KMS-11 (cell line): Measurements from ENCODE around the gene CCDC141.

Source experiments
- H2AFZ ChIP-seq: fragments of 200-600 bp; sonication (generic); 2 replicates; pipeline ENCODE4 v1.6.1; 2016; ENCODE audit warnings: antibody characterized with exemption, mixed run types, low read depth
- H3K27ac ChIP-seq: fragments of 200-600 bp; sonication (generic); 2 replicates; pipeline ENCODE4 v1.6.1; 2016; ENCODE audit warnings: mild to moderate bottlenecking, mixed run types
- H3K27me3 ChIP-seq: fragments of 200-600 bp; sonication (generic); 2 replicates; pipeline ENCODE4 v1.6.1; 2017; ENCODE audit warnings: mild to moderate bottlenecking, low read depth, mixed run types, moderate library complexity; ENCODE audit not compliant: insufficient read depth
- H3K36me3 ChIP-seq: fragments of 200-600 bp; sonication (generic); 2 replicates; pipeline ENCODE4 v1.6.1; 2017; ENCODE audit warnings: mild to moderate bottlenecking, mixed run types; ENCODE audit not compliant: insufficient read depth
- H3K4me1 ChIP-seq: fragments of 200-600 bp; sonication (generic); 2 replicates; pipeline ENCODE4 v1.6.1; 2016; ENCODE audit warnings: mild to moderate bottlenecking, low read depth, mixed run types; ENCODE audit not compliant: poor library complexity, severe bottlenecking
- H3K4me2 ChIP-seq: fragments of 200-600 bp; sonication (generic); 2 replicates; pipeline ENCODE4 v1.7.0; 2016; ENCODE audit warnings: mild to moderate bottlenecking, mixed run types
- H3K4me3 ChIP-seq: fragments of 200-600 bp; sonication (generic); IDR thresholded peaks from 2 replicates; pipeline ENCODE4 v1.6.1; 2017; ENCODE audit warnings: low read depth, low read length, mixed read lengths; ENCODE audit not compliant: insufficient read depth
- H3K79me2 ChIP-seq: fragments of 200-600 bp; sonication (generic); 2 replicates; pipeline ENCODE4 v1.6.1; 2016; ENCODE audit warnings: low read depth, mixed run types; ENCODE audit not compliant: insufficient read depth
- H3K9ac ChIP-seq: fragments of 200-600 bp; sonication (generic); 2 replicates; pipeline ENCODE4 v1.6.1; 2016; ENCODE audit warnings: mild to moderate bottlenecking, mixed run types
- H4K20me1 ChIP-seq: fragments of 200-600 bp; sonication (generic); 2 replicates; pipeline ENCODE4 v1.6.1; 2016; ENCODE audit warnings: mild to moderate bottlenecking, mixed run types; ENCODE audit not compliant: insufficient read depth
- CTCF ChIP-seq: fragments of 200-600 bp; sonication (generic); conservative IDR thresholded peaks from 2 replicates; pipeline ENCODE4 v1.6.1; 2017; ENCODE audit warnings: low read depth, mild to moderate bottlenecking, antibody characterized with exemption, low read length, moderate library complexity, mixed read lengths

CCDC141 gene

GRCh38 chr2:178865146-178865936 lies 184.6 kb downstream of the CCDC141 start:
- Histone ChIP-seq H3K4me3 (no peak overlapping the region), H3K4me2 (no peak overlapping the region), H3K4me1 (no peaks in the 10 kb centered on the region), H2AFZ (no peak overlapping the region), H3K79me2 (no peaks in the 10 kb centered on the region), H3K27ac (no peak overlapping the region), H3K36me3 (no peaks in the 10 kb centered on the region), H3K27me3 (no peaks in the 10 kb centered on the region), H4K20me1 (no peaks in the 10 kb centered on the region), H3K9ac (no peak overlapping the region)
- no peak for TF ChIP-seq CTCF

DNA sequence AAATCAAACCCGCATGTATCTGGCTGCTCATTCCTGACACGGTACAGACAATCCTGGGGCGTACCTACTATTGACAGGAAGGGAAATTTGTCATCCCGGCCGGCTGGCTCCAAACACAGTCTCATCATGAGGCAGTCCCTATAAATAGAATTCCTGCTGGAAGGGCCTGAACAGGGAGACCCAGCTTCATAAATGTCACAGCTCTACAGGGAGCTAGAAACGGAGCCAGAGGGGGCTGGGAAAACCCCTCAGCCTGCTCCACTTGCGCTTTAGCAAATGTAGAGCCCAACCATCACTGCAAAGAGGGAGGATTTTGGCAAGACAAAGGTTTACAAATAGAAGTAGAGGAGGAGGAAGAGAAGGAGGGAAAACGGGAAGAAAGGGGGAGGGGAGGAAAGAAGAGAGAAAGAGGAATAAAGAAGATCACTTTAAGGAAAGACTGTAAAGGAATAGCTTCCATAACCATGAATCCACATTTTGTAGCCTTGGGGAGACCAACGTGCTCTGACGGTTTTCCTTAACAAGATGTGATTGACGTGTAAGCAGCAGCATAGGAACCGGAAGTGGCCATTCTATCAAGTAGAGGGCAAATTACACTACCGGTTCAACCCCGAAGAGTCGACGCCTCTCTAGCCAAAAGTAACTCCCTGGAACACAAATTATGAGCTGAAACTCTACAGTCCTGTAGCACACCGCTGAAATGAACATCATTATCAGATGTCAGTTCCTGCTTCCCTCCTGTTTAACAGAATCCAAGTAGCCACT lies 185.9 kb downstream of the CCDC141 start:
- no peak overlapping the region for H3K27ac ChIP-seq
- TF ChIP-seq CTCF: no peak
- H3K4me1 ChIP-seq: no peaks in the 10 kb centered on the region
- H3K36me3 ChIP-seq: no peaks in the 10 kb centered on the region
- no peak overlapping the region for H3K9ac ChIP-seq
- H3K4me3 ChIP-seq: no peak overlapping the region
- H4K20me1 ChIP-seq: no peaks in the 10 kb centered on the region
- no peak overlapping the region for H3K4me2 ChIP-seq
- H3K79me2 ChIP-seq: no peaks in the 10 kb centered on the region
- no peak overlapping the region for H2AFZ ChIP-seq
- H3K27me3 ChIP-seq: no peaks in the 10 kb centered on the region

- no peak for TF ChIP-seq CTCF
- no peaks in the 10 kb centered on the region for H3K27me3 ChIP-seq
- no peaks in the 10 kb centered on the region for H4K20me1 ChIP-seq
- no peaks in the 10 kb centered on the region for H3K36me3 ChIP-seq
- H3K9ac ChIP-seq: no peak overlapping the region
- no peak overlapping the region for H3K4me2 ChIP-seq
- no peak overlapping the region for H3K27ac ChIP-seq
- no peaks in the 10 kb centered on the region for H3K79me2 ChIP-seq
- H3K4me1 ChIP-seq: no peaks in the 10 kb centered on the region
- no peak overlapping the region for H3K4me3 ChIP-seq
- no peak overlapping the region for H2AFZ ChIP-seq
Measured at GRCh38 chr2:178863130-178863855, 186.6 kb downstream of the CCDC141 start.

GRCh38 chr2:178860551-178860950 lies 189.4 kb downstream of the CCDC141 start:
- no peaks in the 10 kb centered on the region for H3K27me3 ChIP-seq
- no peak overlapping the region for H3K27ac ChIP-seq
- H4K20me1 ChIP-seq: no peaks in the 10 kb centered on the region
- no peaks in the 10 kb centered on the region for H3K4me1 ChIP-seq
- H3K4me2 ChIP-seq: no peak overlapping the region
- no peak overlapping the region for H3K9ac ChIP-seq
- H3K36me3 ChIP-seq: no peaks in the 10 kb centered on the region
- TF ChIP-seq CTCF: no peak
- H3K4me3 ChIP-seq: no peak overlapping the region
- H2AFZ ChIP-seq: no peak overlapping the region
- no peaks in the 10 kb centered on the region for H3K79me2 ChIP-seq
